HCT116 (cell line): ENCODE results near the gene TAF4B.

ENCODE experiments used
- POLR2AphosphoS5 ChIP-seq: IDR thresholded peaks from 2 replicates; pipeline ENCODE4 v1.6.1; 2011; ENCODE audit warnings: mild to moderate bottlenecking, low read depth, low read length, moderate library complexity
- SP1 ChIP-seq: IDR thresholded peaks from 2 replicates; pipeline ENCODE4 v1.6.1; 2012; ENCODE audit warnings: low read depth
- TF ChIP-seq, protein P1 (sequence below), 3 experiments: fragments of 200-600 bp in 1 of 3; sonication (generic) in 1 of 3; IDR thresholded peaks in 2 of 3; conservative IDR thresholded peaks in 1 of 3; 2 replicates each; pipeline ENCODE4 v1.5.1; 2012 to 2017; ENCODE audit warnings: low read depth in 2 of 3, low read length in 2 of 3, antibody characterized with exemption in 1 of 3, borderline replicate concordance in 1 of 3, control low read depth in 1 of 3, mild to moderate bottlenecking in 1 of 3, mixed read lengths in 1 of 3, mixed run types in 1 of 3, moderate library complexity in 1 of 3; ENCODE audit not compliant: insufficient read depth in 1 of 3

DNA sequence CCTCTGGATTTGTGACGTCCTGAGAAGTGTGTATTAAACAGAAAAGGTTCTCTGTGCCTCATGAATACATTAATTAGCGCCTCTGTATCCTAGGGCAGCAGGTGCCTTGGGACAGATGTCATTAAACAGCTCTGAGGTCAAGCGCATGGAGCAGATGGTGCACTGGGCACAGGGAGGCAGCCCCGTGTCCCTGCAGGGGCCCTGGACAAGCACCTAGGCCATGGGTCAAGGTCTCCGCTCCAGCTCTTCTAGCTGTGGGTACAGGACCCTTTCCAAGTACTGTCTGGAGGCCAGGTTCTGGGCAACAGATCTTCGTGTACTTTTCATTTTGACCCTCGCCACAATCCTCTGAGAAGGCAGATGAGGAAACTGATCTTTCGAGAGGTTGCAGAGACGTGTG lies 195.7 kb downstream of the TAF4B start:
- TF ChIP-seq, protein P1, sequence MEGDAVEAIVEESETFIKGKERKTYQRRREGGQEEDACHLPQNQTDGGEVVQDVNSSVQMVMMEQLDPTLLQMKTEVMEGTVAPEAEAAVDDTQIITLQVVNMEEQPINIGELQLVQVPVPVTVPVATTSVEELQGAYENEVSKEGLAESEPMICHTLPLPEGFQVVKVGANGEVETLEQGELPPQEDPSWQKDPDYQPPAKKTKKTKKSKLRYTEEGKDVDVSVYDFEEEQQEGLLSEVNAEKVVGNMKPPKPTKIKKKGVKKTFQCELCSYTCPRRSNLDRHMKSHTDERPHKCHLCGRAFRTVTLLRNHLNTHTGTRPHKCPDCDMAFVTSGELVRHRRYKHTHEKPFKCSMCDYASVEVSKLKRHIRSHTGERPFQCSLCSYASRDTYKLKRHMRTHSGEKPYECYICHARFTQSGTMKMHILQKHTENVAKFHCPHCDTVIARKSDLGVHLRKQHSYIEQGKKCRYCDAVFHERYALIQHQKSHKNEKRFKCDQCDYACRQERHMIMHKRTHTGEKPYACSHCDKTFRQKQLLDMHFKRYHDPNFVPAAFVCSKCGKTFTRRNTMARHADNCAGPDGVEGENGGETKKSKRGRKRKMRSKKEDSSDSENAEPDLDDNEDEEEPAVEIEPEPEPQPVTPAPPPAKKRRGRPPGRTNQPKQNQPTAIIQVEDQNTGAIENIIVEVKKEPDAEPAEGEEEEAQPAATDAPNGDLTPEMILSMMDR (IDR thresholded peaks at IDR 0.05 in 2 of 3, conservative IDR thresholded peaks at IDR 0.05 in 1 of 3; ENCODE audit: borderline replicate concordance in 1 of 3, insufficient read depth in 1 of 3, low read depth in 2 of 3, low read length in 2 of 3), result no peak
- TF ChIP-seq POLR2AphosphoS5, result no peak
- TF ChIP-seq SP1, result no peak
